T-helper 9 cell (primary cell): ENCODE data around the gene RMRP.

Source experiments
- DNase-seq: peaks from one replicate; pipeline ENCODE4 v3.0.0-alpha.2; 2020

Gene RMRP

DNA sequence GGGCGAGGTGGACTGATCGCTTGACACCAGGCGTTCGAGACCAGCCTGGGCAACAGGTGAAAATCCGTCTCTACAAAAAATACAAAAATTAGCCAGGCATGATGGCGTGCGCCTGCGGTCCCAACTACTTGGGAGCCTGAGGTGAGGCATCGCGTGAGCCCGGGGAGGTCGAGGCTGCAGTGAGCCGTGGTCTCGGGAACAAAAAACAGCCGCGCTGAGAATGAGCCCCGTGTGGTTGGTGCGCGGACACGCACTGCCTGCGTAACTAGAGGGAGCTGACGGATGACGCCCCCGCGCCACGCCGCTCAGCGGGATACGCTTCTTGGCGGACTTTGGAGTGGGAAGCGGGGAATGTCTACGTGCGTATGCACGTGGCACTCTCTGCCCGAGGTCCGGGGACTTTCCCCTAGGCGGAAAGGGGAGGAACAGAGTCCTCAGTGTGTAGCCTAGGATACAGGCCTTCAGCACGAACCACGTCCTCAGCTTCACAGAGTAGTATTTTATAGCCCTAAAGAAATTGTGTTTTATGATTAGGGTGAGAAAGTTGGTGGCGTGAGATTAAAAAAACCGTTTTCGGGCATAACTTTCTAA lies at the start of gene RMRP:
Gene RMRP (minus strand): TSS at position 474 of the 591 bp plus-strand sequence.
- DNase-seq: peak; percentile 75

DNA sequence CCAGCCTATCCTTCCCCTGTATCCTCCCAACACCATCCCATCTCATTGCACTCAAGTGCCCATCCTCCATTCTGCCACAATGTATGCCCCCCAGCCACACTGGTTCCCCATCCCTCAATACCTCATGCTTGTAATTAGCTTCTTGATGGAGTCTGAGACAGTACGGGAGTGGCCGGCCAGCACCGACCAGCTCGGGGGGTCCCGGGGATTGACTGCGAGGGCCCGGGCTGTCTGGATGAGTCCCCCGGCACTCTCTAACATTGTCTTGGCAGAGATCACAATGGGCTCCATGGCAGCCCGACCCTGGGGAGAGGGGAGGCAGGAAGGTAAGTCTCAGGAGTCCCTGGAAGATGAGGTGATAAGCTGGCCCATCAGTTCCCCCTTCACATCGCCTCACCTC lies 49.1 kb upstream of the RMRP start:
- DNase-seq: no peak

DNA sequence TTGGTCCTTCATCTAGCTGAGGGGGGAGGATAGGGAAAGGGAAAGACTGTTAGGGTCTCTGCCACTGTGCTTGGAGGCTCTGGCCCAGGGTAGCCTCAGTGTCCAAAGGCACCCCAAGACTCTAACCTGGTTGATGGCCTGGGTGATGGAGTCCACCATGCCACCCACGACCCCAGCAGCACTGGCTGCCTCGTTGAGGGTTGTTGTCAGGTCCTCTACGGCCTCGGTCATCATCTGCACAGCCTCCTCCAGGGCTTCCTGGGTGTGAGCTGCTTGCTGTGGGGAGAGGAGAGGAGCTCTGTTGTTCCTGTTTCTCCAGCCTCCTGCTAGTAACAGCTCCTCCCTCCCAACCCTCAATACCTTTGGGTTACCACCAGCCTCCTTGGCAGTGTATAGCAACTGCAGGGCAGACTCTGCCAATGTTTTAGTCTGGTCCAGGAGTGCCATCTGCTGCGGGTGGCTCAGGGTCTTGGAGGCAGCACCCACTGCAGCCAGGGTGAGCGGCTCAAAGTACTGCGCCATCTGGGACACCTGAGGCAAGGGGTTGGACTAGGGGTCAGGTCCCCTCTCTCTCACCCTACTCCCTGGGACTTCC lies 48.1 kb upstream of the RMRP start:
- no peak for DNase-seq

DNA sequence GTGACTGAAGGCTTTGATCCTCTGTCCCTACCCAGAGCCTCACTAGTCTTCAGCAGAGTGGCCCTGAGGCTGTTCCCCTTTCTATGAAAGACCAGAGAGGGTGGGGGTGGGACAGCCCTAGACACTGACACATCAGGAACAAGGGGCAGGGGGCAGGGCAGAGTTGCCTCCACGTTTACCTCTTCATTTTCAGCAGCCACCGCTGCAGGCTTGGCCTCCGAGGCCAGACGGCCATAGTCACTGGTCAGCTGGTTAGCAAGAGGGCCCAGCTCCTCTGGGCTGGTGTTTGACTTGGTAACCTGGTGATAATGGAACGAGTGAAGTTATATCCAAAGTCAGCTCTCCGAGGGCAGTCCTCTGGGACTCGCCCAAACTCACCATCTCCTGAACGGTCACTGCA lies 47.6 kb upstream of the RMRP start:
- DNase-seq: no peak

DNA sequence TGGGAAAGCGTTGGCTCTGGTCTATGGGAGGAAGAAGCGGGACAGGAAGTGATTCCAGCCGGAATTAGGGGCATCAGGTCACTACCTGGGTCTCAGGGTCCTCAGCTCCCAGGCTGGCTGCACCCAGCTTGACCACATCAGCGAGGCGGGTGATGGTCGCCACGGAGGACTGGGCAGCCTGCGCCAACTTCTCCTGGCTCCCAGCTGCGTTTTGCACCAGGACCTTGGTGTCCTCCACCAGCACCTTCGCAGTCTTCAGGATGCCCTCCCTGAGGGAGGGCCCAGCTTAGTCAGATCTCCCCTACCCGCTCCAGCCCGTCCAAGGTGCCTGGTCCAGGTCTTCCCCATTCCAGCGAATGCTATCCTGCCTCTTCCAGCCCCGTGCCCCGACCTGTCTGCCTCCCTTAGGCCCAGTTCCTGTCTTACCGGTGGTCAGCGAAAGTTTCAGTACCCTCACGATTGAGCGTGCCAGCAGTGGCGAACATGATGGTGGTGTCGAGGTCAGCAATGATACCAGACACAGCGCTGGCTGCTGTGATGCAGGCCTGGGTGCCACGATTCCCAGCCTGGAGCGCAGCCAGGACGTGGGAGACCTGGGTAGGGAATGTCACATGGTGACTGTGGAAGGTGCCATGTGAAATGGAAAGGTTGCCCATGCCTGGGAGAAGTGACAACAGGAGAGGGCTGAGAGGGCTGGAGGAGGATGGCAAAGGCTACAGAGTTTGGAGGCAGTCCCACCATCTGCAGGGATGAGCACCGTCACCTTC lies 46.3 kb upstream of the RMRP start:
- DNase-seq: no peak

DNA sequence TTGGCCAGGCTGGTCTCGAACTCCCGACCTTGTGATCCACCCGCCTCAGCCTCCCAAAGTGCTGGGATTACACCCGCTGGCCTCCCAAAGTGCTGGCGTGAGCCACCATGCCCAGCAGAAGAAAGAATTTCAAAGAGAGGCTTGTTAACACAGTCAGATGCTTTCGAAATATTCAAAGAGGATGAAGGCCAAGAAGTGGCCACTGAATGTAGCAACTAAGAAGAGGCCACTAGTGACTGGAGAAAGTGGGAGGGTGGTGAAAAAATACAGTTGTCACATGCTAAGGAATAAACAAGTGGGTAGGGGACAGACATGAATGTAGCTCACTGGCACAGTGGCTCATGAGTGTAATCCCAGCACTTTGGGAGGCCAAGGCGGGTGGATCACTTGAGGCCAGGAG lies 44.9 kb upstream of the RMRP start:
- DNase-seq: no peak

DNA sequence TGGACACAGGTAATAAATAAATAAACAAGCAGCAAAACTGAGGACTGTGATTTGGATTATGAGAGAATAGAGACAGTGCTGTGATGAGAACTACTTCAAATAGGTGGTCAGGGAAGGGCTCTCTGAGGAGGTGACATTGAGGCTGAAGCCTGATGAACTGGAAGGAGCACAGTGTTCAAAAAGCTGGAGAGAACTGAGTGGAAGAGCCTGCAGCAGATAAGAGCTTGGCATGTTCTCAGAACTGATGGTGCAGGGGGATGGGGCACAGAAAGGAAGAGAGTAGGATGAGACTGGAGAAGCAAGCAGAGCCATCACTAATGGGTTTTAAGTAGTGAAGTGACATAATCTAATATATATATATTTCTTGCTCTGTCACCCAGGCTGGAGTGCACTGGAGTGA lies 43.1 kb upstream of the RMRP start:
- DNase-seq: no peak

DNA sequence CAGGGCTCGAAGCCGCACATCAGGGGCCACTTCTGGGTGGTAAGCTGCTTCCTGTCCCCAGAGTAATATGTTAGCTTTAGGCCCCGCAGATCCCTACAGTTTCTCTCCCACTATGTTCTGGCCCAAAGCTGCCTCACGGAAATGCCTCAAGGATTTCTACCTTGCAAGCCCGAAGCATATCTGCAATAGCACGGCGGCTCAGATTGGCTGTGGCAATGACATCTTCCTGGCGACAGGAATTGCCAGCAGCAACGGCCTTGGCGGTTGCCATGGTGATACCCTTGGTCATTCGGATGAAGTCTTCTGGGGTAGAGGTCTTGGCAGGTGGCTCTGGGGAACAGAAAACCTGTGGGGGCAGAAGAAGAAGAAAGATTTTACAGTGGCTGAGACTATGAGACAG lies 42.2 kb upstream of the RMRP start:
- DNase-seq: no peak

DNA sequence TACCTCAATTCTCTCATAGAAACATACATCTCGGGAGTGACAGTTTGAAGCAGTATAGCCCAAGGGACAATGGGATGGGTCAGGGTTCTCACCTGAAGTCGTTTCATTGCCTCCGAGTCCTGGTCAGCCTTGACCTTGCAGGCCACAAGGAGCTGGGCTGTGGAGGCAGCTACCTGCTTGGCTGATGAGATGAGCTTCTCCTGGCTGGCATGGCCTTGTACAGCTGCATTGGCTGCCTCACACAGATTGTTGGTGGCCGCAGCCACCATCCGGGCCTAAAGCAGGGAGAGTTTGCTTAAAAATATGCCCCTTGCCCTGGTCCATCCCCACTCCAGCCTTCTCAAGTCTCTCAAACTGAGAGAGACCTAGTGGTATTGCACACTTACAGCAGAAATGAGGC lies 40.4 kb upstream of the RMRP start:
- no peak for DNase-seq

DNA sequence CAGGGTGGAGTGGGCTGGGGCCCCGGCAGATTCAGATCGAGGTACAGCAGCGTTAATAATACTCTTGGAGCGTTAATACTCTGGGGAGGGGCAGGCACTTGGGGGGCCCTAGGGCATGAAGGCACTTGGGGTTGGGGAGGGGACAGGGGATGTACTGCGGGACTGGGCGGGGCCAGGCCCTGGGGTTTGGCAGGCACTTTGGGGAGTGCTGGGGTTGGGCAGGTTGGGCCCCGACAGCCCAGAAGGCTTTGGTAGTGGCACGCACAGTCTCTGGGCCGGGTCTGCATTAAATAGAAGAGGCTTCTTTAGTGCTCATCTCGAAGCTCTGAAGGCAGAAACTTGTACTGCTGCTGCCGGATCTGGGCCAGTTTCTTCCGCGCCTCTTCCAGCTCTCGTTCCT lies 39.7 kb upstream of the RMRP start:
- DNase-seq: no peak

DNA sequence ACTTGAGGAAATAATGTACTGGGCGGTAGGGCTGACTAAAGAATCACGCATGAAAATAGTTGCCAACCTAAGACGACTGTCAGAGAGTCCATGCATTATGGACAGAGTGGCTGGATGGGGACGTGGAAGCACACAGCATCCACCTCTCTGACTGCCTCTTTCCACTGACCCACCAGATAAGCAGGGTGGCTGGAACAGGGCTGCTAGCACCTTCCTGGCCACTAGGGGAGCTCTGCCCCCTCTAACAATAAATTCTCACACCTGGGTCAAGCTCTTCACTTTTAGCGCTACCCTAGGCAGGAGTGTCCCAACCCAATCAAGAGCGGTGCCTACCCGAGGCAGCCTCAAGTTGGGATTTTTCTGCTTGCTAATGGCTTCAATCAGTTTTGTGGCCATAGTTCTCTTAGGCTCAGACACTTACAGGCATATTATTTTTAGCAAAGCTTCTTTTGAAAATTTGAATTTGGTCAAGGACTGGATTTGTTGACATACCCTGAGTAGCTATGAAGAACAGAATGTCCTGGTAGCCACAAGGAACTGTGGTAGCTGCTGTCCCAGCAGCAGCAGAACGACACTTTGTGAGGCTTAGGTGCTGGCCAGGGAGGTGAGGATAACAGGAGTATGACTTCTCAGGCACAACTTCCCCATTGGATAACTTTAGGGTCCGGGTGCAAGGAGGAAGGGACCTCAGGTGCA lies 38.8 kb upstream of the RMRP start:
- peak; percentile 42 for DNase-seq

DNA sequence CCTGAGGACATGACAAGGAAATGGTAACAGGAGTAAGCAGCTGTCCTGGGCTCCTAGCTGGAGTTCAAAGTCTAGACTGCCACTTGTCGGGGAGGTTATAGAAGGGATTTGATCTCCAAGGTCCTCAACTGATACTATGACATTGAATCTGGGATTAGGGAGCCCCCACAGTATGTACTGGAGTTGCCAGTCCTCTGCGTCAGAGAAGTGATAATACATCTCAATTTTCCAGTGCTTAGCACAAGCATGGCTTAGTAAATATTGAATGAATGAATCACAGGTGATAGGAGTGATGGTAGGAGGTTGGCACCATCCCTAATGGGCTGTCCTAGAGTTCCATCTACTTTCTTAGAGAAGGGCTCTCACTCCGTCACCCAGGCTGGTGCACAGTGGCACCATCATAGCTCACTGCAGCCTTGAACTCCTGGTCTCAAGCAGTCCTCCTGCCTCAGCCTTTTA lies 38.2 kb upstream of the RMRP start:
- no peak for DNase-seq

DNA sequence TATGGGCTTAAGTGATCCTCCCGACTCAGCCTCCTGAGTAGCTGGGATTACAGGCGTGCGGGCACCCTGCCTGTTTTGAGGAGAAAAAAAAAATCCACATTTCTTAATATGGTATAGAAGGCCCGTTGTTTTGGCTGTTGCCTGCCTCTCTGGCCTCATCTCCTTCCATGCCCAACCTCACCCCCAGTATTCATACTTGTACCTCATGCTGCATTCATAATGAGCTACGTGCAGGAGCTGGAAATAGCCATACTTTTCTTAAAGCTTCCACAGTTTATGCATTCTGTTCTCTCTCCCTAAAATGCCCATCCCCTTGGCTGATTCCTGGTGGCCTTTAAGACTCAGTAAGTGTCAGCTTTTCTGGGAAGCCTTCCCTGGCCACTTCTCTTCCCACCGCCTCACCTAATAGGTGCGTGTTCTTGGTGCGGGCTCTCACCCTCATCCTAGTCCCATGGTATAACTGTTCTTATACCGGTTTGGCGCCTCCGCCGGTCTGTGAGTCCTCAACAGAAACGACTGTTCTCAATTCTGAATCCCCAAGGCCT lies 34.0 kb upstream of the RMRP start:
- no peak for DNase-seq

DNA sequence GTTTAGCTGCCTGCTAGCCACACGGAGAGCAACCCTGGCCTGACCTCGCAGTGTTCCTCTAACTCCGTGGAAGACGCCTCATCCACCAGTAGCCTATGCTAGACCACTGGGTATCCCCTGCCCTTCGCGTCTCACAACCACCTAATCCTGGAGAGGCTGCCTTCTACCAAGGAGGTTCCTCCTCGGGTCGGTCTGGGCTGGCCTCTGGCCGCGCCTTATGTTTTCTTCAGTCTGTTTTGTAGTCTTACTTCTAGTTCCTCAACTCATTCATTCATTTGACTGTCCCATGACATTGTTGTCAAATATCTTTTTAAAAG lies 33.5 kb upstream of the RMRP start:
- DNase-seq: no peak

DNA sequence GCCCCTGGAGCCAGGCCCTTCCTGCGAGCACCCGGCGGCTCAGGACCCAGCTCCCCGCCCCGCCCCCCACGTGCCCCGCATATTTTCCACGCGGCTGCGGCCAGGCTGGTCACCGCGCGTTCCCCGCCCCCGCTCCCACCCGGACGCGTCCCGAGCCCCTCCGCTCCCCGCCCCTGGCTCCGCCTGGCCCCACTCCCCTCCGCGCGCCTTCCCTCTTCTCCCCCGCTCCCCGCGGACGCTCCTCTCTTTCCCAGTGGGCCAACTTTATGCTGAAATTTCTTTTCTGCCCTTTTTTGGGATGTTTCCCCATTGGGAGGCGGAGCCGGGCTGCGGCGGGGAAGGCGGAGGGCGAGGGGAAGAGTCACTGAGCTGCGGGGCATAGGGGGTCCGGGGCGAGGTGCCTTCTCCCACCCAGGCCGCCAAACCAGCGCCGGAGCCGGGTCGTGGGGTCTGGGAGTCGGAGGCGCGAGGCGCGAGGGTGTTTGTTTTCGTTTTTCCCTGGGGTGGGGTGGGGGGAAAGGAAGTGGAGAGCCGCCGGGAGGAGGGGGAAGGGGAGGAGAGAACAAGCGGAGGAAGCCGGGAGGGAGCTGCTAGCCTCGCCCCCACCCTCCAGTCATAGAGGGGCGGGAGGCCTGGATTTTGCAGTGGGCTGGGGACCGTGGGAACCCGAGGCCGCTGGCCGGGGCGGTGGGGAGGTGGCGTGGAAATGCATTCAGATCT lies 33.0 kb upstream of the RMRP start:
- DNase-seq: peak; percentile 30

DNA sequence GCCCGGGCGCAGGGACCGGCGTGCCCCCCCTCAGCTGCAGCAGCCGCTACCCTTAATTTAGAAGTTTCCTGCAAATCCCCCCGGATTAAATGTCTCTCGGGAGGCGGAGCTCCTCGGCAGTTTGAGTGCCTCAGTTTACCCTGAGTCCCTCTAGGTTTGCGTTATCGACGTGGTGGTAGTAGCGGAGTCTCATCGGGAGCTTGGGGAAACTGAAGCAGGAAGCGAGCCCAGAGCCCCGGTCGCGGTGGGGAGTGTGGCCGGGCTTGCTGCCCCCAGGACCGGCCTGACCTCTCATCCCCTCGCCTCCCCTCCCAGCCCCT lies 32.4 kb upstream of the RMRP start:
- DNase-seq: no peak

DNA sequence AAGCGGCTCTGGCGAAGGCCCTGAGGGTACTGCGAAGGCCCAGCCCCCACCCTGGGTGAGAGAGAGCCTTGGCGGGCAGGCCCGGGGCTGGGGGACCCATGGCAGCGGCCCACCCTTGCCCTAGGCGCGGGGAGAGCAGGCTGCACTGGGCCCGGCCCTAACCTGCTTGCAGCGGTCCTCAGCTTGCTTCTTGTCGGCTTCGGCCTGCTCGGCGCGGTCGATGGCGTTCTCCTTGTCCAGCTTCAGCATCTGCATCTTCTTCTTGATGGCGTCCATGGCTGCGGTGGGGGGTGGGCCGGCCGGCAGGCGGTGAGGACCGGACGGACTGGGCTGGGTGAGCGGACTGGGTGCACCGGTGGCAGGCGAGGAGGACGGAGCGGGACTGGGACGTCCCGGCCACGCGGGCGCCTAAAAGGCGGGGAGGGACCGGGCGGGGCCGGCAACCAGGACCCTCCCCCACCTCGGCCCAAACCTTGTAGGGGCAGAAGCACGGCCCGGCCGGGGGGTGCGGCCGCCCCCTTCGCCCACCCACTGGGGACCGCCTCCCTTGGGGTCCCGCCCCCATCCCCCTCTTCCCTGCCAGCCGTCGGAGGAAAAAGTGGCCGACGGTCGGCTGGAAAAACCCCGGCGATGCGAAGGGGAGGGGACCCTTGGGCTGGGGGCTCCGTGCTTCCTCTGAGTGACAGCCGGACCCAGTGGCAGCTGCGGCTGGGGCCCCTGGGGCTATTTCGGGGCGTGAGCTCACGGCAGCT lies 31.9 kb upstream of the RMRP start, which contains the start of gene TPM2:
Gene TPM2 (minus strand): TSS at position 384 of the 752 bp plus-strand sequence. CDS start 108 bp downstream, at position 276.
- DNase-seq: no peak

DNA sequence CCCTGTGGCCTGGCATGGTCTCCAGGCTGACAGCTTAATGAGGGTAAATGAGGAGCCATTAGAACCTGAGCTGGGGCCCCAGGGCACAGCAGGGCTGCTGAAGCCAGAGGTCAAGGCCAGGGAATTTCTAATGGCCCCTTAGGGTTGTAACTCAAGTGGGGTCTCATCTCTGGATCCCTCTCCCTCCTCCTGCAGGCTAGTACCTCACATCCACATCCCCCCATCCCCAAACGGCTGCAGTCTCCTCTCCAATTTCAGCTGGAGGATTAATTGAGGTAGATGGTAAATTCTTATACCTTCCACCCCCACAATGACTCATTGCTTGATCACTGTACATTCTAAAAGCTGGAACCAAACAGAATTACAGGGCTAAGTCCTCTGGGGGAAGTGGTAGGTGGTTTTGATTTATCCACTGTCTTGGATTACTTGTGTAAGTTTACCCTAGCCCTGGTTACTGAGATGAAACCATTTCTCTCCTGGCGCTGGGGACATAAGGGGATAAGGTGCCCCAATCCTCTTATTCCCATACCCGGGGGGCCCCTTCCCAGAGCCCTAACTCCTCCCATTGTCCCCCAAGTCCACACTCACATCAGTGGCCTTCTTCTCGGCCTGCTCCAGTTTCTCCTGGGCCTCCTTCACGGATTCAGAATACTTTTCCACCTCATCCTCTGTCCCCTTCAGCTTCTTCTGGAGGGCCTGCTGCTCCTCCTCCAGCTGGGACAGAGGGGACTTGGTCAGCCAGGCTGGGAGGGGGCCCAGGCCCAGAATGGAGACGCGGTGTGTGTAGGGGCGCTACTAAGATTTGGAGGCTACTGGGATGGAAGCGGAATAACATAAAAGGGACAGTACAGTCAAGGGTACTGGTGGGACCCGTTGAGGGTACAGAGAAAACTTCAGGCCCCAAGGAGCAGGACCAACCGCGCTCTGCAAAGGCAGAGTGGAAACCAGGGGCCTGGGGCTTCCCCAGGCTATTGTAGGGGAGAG lies 31.0 kb upstream of the RMRP start:
- DNase-seq: no peak

DNA sequence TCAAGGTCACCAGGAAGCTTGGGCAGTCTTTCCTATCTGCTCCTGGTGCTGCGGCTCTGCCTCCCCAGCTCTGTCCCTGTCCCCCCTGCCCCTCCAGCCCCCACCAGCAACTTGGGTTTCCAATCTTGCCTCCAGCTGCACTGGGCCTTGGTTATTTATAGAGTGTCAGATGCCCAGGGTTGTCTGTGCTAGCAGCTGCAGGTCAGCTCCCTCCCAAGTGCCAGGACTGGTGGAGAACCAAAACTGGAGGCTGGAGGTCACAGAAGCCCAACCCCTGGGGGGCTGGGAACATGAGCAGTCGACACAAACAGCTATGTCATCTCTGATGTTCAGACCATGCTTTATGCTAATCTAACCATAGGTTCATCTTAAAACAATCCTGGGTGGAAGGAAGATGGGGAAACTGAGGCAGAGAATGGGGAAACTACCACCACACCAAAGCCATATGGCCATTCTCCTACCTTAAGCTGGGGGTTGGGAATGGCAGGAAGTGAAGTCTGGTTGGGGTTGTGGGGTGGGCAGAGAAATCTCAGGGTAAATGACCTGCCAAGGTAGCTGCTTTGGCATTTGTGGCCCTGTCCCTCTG lies 30.2 kb upstream of the RMRP start:
- DNase-seq: no peak

DNA sequence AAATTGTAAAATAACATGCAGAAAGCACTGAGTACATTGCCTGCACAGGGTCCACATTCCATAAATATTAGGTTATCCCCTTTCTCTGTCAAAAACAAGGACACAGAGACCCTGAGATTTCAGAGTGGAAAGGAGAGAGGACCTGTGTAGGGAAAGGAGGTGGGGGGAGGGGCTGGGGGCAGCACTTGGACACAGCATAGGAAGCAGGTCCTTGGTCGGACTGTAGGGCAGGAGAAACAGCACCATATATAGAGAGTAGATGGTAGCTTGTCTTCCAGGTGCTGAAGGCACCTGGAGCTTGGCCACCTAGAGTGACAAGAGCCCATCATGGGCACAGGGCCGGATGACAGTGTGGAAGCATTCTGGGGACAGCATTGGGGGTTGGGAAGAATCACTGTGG lies 29.5 kb upstream of the RMRP start:
- no peak for DNase-seq
